Uterus (tissue), 2 donors: ENCODE data around the gene EIF2S3.

Experiments
- POLR2A ChIP-seq, 2 donors: fragments of 450-650 bp; IDR thresholded peaks; one replicate each; pipeline ENCODE4 v1.6.1; 2016; ENCODE audit warnings: antibody characterized with exemption in 2 of 2, mild to moderate bottlenecking in 1 of 2, moderate library complexity in 1 of 2
- TF ChIP-seq, protein P1 (sequence below), 4 experiments: fragments of 200-600 bp in 2 of 4; fragments of 450-650 bp in 2 of 4; sonication (generic) in 2 of 4; IDR thresholded peaks; one replicate each; pipeline ENCODE4 v1.5.1; 2016 to 2019; ENCODE audit warnings: antibody characterized with exemption in 4 of 4, mild to moderate bottlenecking in 2 of 4, moderate library complexity in 1 of 4

DNA sequence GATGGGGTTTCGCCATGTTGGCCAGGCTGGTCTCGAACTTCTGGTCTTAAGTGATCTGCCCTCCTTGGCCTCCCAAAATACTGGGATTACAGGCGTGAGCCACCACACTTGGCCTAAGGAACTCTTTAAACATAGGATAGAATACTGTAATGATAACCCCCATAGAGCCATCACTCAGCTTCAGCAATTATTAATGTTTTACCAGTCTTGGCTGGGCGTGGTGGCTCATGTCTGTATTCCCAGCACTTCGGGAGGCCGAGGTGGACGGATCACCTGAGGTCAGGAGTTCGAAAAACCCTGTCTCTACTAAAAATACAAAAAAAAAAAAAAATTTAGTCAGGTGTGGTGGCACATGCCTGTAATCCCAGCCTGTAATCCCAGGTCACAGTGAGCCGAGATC, 15.1 kb downstream of the EIF2S3 start:
- TF ChIP-seq, protein P1, sequence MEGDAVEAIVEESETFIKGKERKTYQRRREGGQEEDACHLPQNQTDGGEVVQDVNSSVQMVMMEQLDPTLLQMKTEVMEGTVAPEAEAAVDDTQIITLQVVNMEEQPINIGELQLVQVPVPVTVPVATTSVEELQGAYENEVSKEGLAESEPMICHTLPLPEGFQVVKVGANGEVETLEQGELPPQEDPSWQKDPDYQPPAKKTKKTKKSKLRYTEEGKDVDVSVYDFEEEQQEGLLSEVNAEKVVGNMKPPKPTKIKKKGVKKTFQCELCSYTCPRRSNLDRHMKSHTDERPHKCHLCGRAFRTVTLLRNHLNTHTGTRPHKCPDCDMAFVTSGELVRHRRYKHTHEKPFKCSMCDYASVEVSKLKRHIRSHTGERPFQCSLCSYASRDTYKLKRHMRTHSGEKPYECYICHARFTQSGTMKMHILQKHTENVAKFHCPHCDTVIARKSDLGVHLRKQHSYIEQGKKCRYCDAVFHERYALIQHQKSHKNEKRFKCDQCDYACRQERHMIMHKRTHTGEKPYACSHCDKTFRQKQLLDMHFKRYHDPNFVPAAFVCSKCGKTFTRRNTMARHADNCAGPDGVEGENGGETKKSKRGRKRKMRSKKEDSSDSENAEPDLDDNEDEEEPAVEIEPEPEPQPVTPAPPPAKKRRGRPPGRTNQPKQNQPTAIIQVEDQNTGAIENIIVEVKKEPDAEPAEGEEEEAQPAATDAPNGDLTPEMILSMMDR (IDR thresholded peaks at IDR 0.05) = no peak
- no peak for TF ChIP-seq POLR2A (IDR thresholded peaks at IDR 0.05)
